Right ventricle myocardium superior (tissue), 1 donor: Measurements from ENCODE around the gene CAPN11. TPM values are rescaled to one million over a fixed set of nuclear protein-coding genes. Genes with fewer than 3 reads are reported as not detected.
"Not testable (repeated sequence)": the region's sequence is repeated elsewhere in the genome, so short reads cannot be mapped to it uniquely, and the experiment has no call there.

Experiments used
- ATAC-seq: fragments of 200-7000 bp; cut with Tn5 transposase; one replicate; pipeline ENCODE4 v1.9.1; 2020; ENCODE audit warnings: mild to moderate bottlenecking; ENCODE audit not compliant: poor library complexity
- DNase-seq: peaks from one replicate; pipeline ENCODE4 v3.0.0-alpha.2; 2020
- intact Hi-C: fragments of 100-400 bp; cut with DNase I; formaldehyde crosslinking; loops from one replicate; pipeline ENCODE4 v1.11.2; 2022
- total RNA-seq: library from RNA; stranded (reverse); fragmentation: NEBNext Ultra II Directional; extraction: Animal tissue kit (Norgen Biotek cat#: 25700); gene quantifications from one replicate; pipeline ENCODE4 v1.2.1, GENCODE V29; 2021
- donor health status: DM: no; HTN: yes; CAD: no; lungs with severe emphysema.

CAPN11 gene
- total RNA-seq, 1 donor from 2014 or later = 0.43 TPM

DNA sequence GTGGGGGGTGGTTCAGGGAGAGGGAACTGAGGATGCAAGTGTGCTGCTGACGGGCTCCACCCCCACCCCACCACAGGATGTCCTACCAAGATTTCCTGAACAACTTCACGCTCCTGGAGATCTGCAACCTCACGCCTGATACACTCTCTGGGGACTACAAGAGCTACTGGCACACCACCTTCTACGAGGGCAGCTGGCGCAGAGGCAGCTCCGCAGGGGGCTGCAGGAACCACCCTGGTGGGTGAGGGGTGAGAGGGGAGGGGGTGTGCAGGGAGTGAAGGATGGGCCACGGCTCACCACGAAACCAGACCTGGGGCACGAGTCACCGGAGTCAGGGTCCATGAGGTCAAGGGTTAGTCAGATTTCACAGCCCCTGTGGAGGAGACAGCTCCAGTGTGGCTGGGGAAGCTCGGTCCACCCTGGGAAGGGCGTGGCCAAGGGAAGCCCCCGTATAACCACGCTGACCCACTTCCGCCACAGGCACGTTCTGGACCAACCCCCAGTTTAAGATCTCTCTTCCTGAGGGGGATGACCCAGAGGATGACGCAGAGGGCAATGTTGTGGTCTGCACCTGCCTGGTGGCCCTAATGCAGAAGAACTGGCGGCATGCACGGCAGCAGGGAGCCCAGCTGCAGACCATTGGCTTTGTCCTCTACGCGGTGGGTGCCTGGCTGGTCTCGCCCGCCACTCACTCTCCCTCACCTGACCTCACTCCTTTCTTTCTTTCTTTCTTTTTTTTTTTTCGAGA is 18.3 kb downstream of the CAPN11 start:
- intact Hi-C loops = no loop called here
- no peak for DNase-seq
- no peak for ATAC-seq

DNA sequence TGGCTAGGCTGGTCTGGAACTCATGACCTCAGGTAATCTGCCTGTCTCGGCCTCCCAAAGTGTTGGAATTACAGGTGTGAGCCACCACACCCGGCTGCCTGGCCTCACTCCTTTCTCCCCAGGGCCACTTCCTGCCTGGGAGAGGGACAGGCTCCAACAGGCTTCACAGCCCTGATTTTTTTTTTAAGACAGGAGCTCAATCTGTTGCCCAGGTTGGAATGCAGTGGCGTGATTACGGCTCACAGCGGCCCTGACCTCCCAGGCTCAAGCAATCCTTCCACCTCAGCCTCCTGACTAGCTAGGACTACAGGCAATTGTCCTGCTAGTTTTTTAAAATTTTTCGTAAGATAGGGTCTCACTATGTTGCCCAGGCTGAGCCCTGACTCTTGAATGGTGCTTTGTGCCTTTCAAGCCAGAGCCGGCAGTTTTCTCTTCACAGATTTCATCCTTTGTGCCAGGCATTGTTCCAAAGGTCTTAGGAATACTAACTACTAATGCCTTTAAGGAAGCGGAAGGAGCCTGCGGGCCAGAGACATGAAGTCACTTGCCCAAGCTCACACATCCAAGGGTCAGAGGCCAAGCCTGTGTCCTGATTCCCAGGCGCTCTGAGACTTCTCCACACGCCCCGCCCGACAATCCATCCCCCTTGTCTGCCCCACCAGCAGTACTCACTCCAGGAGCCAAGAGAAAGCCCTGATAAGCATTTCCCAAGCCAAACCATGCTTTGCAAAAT is 19.2 kb downstream of the CAPN11 start:
- intact Hi-C loops = no loop called here
- peak; percentile 87 for ATAC-seq
- peak; percentile 90 for DNase-seq

DNA sequence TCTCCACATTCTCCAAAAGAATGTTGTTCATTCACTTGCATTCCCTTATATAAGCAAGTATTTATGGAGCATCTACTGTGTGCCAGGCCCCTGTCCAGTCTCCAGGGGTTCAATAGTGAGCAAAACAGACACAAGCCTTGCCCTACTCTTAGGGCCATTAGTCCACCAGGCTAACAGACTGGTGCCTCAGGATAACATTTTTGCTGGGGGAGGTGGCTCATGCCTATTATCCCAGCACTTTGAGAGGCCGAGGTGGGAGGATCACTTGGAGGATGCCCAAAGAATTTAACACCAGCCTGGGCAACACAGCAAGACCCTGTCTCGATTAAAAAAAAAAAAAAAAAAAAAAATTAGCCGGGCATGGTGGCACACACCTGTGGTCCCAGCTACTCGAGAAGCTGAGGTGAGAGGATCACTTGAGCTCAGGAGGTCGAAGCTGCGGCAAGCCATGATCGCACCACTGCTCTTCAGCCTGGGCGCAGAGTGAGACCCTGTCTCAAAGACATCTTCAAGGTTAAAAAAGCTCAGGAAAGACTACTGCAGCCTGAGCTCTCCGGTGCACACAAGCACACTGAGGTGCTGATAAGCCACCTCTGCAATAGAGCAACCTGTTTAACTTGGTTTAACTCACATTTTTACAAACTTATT is 19.9 kb downstream of the CAPN11 start:
- DNase-seq = no peak
- ATAC-seq = no peak
- intact Hi-C loops = no loop called here

DNA sequence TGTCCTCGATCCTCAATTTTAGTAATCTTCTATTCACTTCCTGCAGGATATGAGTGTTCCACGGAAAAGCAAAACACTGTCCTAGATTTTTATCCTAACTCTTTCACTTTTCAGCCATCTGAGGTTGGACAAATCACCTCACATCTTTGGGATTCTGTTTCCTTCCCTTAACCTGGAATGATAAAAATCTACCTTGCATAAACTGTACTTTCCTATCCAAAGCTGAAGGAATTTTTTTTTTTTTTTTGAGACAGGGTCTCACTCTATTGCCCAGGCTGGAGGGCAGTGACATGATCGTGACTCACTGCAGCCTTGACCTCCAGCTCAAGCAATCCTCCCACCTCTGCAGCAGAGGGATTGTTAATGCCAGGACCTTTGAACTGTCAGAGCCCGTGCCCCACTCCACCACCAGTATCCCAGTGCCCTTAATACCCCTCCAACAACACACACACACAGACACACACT is 20.5 kb downstream of the CAPN11 start:
- DNase-seq (no peak), ATAC-seq (no peak)
- intact Hi-C loops = no loop called here

DNA sequence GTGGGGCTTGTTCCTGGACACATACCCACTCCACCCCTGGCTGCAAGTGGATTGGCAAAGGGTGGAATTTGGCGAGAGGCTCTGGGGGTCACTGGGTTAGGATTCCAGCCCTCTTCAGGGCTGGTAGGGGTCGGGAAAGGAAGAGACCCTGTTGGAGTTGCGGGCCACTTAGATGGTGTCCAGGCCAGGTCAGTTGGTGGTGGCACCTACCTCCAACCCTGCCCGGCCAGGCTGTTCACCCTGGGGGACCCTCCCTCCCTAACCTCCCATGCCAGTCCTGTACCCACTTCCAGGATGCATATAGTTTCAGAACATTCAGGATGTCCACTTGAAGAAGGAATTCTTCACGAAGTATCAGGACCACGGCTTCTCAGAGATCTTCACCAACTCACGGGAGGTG is 21.0 kb downstream of the CAPN11 start:
- DNase-seq = no peak
- intact Hi-C loops = no loop called here
- no peak for ATAC-seq

DNA sequence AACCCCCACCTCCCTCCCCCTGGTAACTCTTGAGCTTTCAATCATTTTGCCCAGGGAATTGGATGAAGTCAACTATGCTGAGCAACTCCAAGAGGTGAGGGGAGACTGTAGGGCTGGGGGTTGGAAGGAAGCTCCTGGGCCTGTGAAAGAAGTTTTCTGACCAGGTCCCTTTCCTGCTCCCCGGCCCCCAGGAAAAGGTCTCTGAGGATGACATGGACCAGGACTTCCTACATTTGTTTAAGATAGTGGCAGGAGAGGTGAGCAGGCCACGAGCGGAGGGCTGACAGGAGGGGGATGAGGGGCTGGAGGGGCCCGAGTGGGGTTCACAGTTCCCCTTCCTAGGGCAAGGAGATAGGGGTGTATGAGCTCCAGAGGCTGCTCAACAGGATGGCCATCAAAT is 21.8 kb downstream of the CAPN11 start:
- ATAC-seq (no peak), DNase-seq (no peak)
- intact Hi-C loops = no loop called here

DNA sequence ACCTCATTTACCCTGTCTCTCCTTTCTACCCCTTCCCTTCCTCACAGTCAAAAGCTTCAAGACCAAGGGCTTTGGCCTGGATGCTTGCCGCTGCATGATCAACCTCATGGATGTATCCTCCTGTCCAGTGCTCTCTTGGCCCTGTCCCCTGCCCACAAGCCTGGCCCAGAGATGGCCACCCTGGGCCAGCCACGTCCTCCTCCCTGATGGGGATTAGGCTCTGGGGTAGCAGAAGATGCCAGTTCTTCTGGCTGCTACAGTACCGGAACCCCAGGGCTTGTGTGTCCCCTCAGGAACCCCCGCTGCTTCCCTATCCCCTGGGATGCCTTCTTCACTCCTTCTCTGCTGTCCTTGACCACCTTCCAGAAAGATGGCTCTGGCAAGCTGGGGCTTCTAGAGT is 22.3 kb downstream of the CAPN11 start:
- ATAC-seq (no peak), DNase-seq (no peak)
- intact Hi-C loops = no loop called here

DNA sequence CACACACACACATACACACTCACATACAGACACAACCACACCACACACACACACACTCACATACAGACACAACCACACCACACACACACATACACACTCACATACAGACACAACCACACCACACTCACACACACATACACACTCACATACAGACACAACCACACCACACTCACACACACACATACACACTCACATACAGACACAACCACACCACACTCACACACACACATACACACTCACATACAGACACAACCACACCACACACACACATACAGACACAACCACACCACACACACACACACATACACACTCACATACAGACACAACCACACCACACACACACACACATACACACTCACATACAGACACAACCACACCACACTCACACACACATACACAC is 23.2 kb downstream of the CAPN11 start:
- intact Hi-C loops = not testable (repeated sequence)

DNA sequence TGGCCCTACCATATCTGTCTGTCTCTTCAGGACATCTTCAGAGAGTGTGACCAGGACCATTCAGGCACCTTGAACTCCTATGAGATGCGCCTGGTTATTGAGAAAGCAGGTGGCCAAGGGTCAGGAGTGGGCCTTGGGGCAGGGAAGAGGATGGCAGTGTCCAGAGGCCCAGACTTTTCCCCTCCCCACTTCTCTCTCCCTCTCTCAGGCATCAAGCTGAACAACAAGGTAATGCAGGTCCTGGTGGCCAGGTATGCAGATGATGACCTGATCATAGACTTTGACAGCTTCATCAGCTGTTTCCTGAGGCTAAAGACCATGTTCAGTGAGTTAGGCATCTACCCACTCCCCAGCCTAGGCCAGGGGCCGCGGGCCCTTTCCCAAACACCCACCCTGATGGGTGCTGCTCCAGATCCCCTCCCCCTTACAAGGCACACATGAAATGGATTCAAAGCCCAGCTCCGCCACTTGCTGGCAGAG is 24.3 kb downstream of the CAPN11 start:
- DNase-seq = no peak

More for the DNA sequence above, 23.2 kb downstream of the CAPN11 start:
- not testable (repeated sequence) for ATAC-seq, DNase-seq

DNA sequence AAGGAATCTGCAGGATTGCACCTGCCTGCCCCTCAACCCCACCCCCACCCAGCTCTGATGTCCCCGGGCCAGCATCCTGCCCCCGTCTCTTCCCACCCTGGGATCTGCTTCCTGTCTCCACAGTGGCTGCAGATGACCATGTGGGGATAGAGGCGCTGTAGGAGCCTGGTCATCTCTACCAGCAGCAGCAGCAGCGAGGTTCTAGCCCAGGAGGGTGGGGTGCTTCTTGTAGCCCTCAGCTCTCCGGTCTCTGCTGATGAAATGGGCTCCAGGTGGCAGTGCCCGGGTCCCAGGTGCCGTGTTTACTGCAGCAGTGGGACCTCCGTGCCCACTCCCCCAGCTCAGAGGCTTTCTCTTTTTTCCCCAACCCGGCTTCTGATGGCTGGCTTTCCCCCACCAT is 25.2 kb downstream of the CAPN11 start:
- DNase-seq = no peak
- ATAC-seq = no peak
- intact Hi-C loops = no loop called here

More for the DNA sequence above, 24.3 kb downstream of the CAPN11 start:
- intact Hi-C loops = no loop called here
- no peak for ATAC-seq

DNA sequence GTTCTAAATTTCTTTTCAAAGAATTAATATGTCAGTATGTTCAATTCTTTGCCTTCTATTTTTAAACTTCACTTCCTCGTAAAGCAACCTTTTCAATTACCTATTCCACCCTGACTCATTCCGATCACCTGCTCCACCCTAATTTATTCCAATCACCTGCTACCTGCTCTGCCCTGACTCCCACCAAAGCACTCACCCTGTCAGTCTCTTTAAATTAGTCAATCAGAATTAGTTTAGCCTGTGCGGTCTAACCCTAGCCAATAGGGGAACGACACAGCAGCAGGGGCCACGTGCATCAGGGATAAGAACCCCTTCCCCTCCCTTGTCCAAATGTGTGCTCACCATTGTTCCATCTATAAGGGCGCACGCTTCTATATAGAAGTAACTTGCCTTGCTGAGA is 26.7 kb downstream of the CAPN11 start:
- intact Hi-C loops, ATAC-seq, DNase-seq: not testable (repeated sequence)

DNA sequence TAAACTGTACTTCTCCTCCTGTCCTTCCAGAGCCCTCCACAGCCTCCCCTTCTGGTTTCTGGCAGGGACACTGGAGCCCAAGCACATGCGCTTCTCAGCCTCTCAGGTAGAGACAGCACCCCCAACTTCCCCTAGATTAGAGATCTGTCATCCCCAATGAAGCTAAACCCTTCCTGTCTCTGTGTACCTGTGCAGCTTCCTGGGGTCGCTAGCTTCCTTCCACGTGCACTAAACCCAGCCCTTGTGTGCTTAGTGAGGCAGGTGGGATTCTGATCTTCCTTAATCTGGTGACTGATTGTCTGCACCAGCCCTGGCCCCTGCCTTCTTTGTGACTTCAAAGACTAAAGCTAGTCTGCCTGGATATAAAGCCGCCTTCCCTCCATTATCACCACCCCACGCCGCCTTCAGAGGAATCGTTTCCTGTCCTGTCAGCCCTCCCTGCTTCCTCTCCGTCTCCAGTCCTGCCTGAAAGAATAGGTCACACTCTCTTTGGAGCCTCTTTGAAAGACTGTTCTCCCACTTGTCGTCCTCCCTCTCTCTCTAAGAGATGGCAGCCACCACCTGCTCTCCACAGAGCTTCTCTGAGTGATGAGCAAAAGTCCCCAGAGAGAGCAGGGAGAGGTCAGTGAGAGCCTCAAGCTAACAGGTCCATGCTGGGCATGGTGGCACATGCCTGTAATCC is 27.5 kb downstream of the CAPN11 start:
- no peak for DNase-seq
- intact Hi-C loops = no loop called here
- no peak for ATAC-seq

DNA sequence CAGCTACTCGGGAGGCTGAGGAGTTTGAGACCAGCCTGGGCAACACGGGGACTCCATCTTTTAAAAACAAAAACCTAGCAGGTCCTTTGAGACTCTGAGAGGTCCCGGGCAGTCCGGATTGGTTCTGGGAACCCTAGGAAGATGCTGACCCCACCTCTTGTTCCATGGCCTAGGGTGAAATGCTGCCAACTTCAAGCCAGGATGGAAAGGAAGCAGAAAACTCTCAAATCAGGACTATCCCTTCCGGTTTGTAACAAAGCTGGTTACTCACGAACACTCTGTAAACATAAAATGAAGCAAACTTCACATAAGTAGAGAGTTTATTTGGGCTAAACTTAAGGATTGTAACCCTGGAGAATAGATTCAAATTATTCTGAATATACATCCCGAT is 28.0 kb downstream of the CAPN11 start:
- intact Hi-C loops = no loop called here
- ATAC-seq (no peak), DNase-seq (no peak)

DNA sequence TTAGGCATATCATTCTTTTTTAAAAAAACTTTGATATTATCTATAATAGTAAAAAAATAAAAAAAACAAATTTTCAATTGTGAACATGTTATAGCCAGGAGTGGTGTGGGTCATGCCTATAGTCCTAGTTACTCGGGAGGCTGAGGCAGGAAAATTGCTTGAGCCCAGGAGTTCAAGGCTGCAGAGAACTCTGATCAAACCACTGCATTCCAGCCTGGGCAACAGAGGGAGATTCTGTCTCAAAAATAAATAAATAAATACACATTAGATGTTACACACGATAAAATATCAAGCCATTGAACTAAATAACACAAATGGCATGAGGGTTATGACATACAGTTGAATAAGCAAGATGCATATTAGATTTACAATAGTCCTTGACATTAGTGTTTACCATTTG is 30.2 kb downstream of the CAPN11 start:
- intact Hi-C loops = no loop called here
- DNase-seq = no peak
- no peak for ATAC-seq

DNA sequence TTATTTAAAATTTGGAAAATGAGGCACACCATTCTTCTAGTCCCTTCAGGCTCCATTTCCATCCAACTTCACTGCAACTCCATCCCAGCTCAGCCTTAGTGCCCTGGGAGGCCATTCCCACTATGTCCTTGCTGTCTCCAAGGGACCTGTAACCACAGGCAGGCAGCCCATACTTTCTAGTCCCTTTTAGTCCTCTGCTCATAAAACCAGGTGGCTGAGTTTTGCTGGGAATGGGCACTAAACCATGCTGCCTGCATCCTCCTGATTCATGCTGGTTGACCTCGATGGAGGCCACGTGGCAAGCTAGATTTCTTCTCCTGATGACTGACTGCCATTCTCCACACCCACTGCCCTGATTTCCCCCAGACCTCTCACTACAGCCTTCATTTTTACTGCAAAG is 30.6 kb downstream of the CAPN11 start:
- intact Hi-C loops = no loop called here
- DNase-seq = no peak
- no peak for ATAC-seq

DNA sequence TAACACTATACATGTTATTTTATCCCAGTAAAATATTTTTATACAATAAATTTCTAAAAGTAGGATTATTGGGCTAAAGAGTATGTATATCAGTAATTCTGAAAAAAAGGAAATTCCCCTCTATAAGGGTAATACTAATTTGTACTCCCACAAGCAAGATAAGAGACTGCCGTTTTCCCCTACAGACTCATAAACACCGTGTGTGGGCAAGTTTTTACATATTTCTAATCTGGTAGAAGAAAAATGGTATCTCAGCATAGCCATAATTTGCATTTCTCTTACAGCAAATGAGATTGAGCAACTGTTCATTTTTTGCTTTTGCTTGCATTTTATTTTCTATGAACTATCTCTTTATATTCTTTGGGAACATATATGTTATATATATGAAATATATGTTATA is 32.1 kb downstream of the CAPN11 start:
- DNase-seq (no peak), ATAC-seq (no peak)
- intact Hi-C loops = no loop called here

DNA sequence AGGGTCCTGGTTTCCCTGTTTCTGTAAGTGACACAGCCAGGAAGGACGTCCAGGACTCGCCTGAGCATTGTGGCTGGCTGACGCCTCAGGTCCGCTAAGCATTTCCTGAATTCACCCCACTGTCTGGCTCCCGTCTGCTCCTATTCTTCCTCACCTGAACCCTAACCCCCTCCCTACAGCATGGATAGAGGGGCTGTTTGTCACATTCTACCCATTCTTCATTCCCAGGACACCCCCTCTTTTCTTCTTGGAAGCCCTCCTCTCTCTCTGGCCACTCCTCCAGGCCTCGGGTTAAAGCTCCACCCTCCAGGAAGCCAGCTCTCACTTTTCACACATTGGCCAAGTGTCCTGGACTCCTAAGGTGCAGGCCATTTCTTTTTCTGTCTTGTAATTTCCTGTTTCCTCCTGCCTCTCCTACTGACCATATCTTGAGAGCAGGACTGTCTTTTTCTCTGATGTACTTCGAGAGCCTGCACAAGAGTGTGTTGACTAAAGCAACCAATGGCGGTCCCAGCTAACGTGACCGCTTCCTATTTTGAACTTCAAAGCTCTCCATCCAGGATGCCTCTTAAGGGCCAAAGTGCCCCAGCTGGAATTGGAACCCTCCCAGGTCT is 33.9 kb downstream of the CAPN11 start:
- DNase-seq = no peak
- intact Hi-C loops = no loop called here
- peak; percentile 43 for ATAC-seq

DNA sequence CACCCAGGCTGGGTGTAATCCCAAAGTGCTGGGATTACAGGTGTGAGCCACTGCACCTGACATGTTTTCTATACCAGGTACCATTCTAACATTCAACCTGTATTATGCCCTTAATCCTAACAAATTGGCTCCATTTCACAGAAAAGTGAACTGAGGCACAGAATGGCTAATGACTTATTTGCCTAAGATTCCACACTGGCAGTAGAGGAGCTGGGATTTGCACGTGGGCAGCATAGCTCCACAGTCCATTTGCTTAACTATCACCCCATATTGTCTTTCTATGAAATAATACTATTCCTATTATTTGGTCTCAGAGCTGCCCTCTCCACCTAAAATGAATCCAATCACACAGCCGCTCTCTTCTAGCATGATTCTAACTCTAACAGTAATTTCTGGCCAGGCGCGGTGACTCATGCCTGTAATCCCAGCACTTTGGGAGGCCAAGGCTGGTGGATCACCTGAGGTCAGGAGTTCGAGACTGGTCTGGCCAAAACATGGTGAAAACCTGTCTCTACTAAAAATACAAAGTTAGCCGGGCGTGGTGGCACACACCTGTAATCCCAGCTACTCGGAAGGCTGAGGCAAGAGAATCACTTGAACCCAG is 34.8 kb downstream of the CAPN11 start:
- ATAC-seq = no peak

More for the DNA sequence above, 34.8 kb downstream of the CAPN11 start:
- no peak for DNase-seq
- intact Hi-C loops = no loop called here
